Measurements from ENCODE around the gene ARID3B.

The ARID3B gene

DNA sequence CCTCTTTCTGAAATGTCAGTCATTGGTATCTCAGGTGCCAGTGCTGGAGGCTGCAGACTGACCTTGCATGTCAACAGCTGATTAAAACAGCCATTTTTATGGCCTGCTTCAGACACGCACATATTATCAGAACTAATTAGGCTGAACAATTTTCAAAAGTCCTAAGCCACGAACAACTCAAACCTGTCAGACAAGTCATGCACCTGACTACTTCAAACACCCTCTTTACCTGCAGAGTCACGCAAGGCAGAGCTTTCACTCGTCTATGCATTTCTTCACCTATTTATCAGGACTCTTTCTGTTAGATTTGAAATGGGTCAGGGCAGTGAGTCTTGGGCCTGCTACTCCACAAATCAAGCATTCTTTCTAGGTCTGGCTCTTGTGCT lies 101.3 kb downstream of the ARID3B start:
- no peak for DNase-seq (ENCODE audit: low spot score)

- DNase-seq (ENCODE audit: low spot score), result no peak
Measured at GRCh38 chr15:74642734-74643664, 102.0 kb downstream of the ARID3B start.

DNA sequence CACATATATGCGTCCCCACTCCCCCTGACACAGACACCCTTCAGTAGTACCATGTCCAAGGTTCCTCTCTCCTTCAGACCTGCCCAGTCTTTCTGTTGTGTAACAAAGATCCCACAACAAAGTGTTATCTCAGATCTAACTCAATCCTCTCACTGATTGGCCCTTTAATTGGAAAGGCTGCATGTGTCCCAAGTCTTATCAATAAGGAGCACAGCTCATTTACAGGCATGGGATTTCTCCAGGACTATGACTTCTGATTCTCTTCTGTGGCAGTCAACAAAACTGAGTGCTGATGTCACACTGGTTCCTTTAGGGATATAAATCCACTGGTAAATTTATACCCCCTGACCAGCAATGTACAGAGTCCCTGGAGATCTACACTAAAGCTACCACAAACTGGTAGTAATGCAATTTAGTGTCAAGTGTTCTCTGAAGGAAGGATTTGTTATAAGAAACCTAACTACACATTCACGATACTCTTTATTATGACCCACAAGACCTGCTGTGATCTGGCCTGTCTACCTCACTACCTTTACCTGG lies 102.7 kb downstream of the ARID3B start:
- no peak for DNase-seq (ENCODE audit: low spot score)

DNA sequence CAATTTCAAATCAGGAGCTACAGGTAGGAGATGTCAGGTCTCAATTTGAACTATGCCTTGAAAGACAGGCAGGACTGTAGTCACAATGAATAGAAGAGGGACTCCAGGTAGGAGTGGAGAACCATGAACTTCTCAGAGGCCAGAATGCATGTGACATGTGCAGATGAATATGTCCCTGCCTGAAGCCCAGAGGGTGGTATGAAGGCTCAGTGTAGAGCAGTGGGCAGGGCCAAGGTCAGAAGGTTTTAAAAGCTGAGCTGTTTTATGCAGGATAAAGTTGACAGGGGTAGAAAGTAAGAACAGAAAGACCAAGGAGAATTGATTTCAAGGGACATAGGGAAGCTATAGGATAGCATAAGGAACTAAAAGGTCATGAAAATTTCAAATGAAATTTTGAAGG lies 105.5 kb downstream of the ARID3B start:
- no peak for DNase-seq (ENCODE audit: low spot score)
